DLD1 (cell line): ENCODE data around the gene SPATS2L.

Experiments
- in situ Hi-C: cut with HindIII; loops from 2 replicates; pipeline ENCODE4 v1.10.0; 2017; ENCODE audit warnings: low sequenced_read_pairs

The SPATS2L gene

GRCh38 chr2:200435379-200435778 is 128.9 kb downstream of the SPATS2L start:
- in situ Hi-C loops: no loop called here

- in situ Hi-C loops: no loop called here
These were observed 131.8 kb downstream of the SPATS2L start for GRCh38 chr2:200438251-200438650.

- in situ Hi-C loops: no loop called here
These were observed 132.4 kb downstream of the SPATS2L start for GRCh38 chr2:200438846-200439245.

GRCh38 chr2:200439981-200440380 is 133.5 kb downstream of the SPATS2L start:
- in situ Hi-C loops: no loop called here

- in situ Hi-C loops: no loop called here
These were observed 136.0 kb downstream of the SPATS2L start for GRCh38 chr2:200442471-200442870.

- in situ Hi-C loops: no loop called here
These were observed 136.9 kb downstream of the SPATS2L start for GRCh38 chr2:200443376-200443775.

- in situ Hi-C loops: no loop called here
These were observed 137.4 kb downstream of the SPATS2L start for GRCh38 chr2:200443916-200444315.

- in situ Hi-C loops: no loop called here
These were observed 138.0 kb downstream of the SPATS2L start for GRCh38 chr2:200444530-200444929.

- in situ Hi-C loops: no loop called here
These were observed 138.8 kb downstream of the SPATS2L start for GRCh38 chr2:200445284-200445683.

GRCh38 chr2:200446612-200447011 is 140.1 kb downstream of the SPATS2L start:
- in situ Hi-C loops: no loop called here

GRCh38 chr2:200447139-200447855 is 140.8 kb downstream of the SPATS2L start:
- in situ Hi-C loops: no loop called here

GRCh38 chr2:200448455-200448854 is 142.0 kb downstream of the SPATS2L start:
- in situ Hi-C loops: no loop called here

- in situ Hi-C loops: no loop called here
These were observed 142.7 kb downstream of the SPATS2L start for GRCh38 chr2:200449149-200449548.

- in situ Hi-C loops: no loop called here
These were observed 143.8 kb downstream of the SPATS2L start for GRCh38 chr2:200450288-200450687.

- in situ Hi-C loops: no loop called here
These were observed 145.0 kb downstream of the SPATS2L start for GRCh38 chr2:200451511-200451910.

GRCh38 chr2:200452377-200452776 is 145.9 kb downstream of the SPATS2L start:
- in situ Hi-C loops: no loop called here

GRCh38 chr2:200453142-200453852 is 146.8 kb downstream of the SPATS2L start:
- in situ Hi-C loops: no loop called here

- in situ Hi-C loops: no loop called here
These were observed 147.5 kb downstream of the SPATS2L start for GRCh38 chr2:200453853-200454534.

- in situ Hi-C loops: no loop called here
These were observed 148.7 kb downstream of the SPATS2L start for GRCh38 chr2:200454927-200455801.

- in situ Hi-C loops: no loop called here
These were observed 149.5 kb downstream of the SPATS2L start for GRCh38 chr2:200455958-200456421.

GRCh38 chr2:200456567-200456966 is 150.1 kb downstream of the SPATS2L start:
- in situ Hi-C loops: no loop called here
